DND-41 (cell line): ENCODE measurements around the gene NBL1.

Source experiments
- CTCF ChIP-seq: IDR thresholded peaks from 2 replicates; pipeline ENCODE4 v1.5.1; 2012; ENCODE audit warnings: borderline replicate concordance, low read length, moderate library complexity, mild to moderate bottlenecking; ENCODE audit not compliant: poor library complexity, severe bottlenecking; ENCODE audit errors: extremely low read depth
- EZH2 ChIP-seq: IDR thresholded peaks from 3 replicates; pipeline ENCODE4 v1.6.1; 2012; ENCODE audit warnings: borderline replicate concordance, low read depth, mild to moderate bottlenecking, moderate library complexity, low read length, inconsistent platforms; ENCODE audit not compliant: severe bottlenecking

GRCh38 chr1:19678931-19679453 lies 34.9 kb downstream of the NBL1 start:
- no peak for TF ChIP-seq EZH2
- no peak for TF ChIP-seq CTCF
